ENCODE measurements around the gene KHSRP.
"Not testable (repeated sequence)": the region's sequence is repeated elsewhere in the genome, so short reads cannot be mapped to it uniquely, and the experiment has no call there.

KHSRP gene

GRCh38 chr19:6451583-6452222 lies 27.1 kb upstream of the KHSRP start:
- DNase-seq (ENCODE audit: low read depth in 4 of 4, low spot score in 1 of 4): no peak

- DNase-seq (ENCODE audit: low read depth in 4 of 4, low spot score in 1 of 4): no peak
Observed at GRCh38 chr19:6450166-6450565, 25.6 kb upstream of the KHSRP start.

- DNase-seq (ENCODE audit: low read depth in 4 of 4, low spot score in 1 of 4): no peak
Observed at GRCh38 chr19:6448045-6448444, 23.4 kb upstream of the KHSRP start.

- DNase-seq (ENCODE audit: low read depth in 4 of 4, low spot score in 1 of 4): no peak
Observed at GRCh38 chr19:6446452-6446851, 21.8 kb upstream of the KHSRP start.

GRCh38 chr19:6443986-6444385 lies 19.4 kb upstream of the KHSRP start:
- DNase-seq (ENCODE audit: low read depth in 4 of 4, low spot score in 1 of 4): no peak

- no peak for DNase-seq (ENCODE audit: low read depth in 4 of 4, low spot score in 1 of 4)
Observed at GRCh38 chr19:6442087-6442688, 17.6 kb upstream of the KHSRP start.

GRCh38 chr19:6440905-6441304 lies 16.3 kb upstream of the KHSRP start:
- DNase-seq (ENCODE audit: low read depth in 4 of 4, low spot score in 1 of 4): no peak

GRCh38 chr19:6439743-6440142 lies 15.1 kb upstream of the KHSRP start:
- no peak for DNase-seq (ENCODE audit: low read depth in 4 of 4, low spot score in 1 of 4)

GRCh38 chr19:6433663-6434062 lies 9.1 kb upstream of the KHSRP start, which contains the start of gene SLC25A41:
TSS of gene SLC25A41 (minus strand) at chr19:6433763. CDS start at chr19:6433693, 70 bp downstream.
- no peak for DNase-seq (ENCODE audit: low read depth in 4 of 4, low spot score in 1 of 4)

GRCh38 chr19:6433165-6433564 lies 8.6 kb upstream of the KHSRP start:
- DNase-seq (ENCODE audit: low read depth in 4 of 4, low spot score in 1 of 4): no peak

GRCh38 chr19:6431891-6432290 lies 7.3 kb upstream of the KHSRP start:
- no peak for DNase-seq (ENCODE audit: low read depth in 4 of 4, low spot score in 1 of 4)

GRCh38 chr19:6429419-6430221 lies 5.0 kb upstream of the KHSRP start:
- no peak for DNase-seq (ENCODE audit: low read depth in 4 of 4, low spot score in 1 of 4)

- DNase-seq (ENCODE audit: low read depth in 4 of 4, low spot score in 1 of 4): not testable (repeated sequence)
Observed at GRCh38 chr19:6428692-6429418, 4.2 kb upstream of the KHSRP start.

GRCh38 chr19:6427131-6427530 lies 2.5 kb upstream of the KHSRP start:
- no peak for DNase-seq (ENCODE audit: low read depth in 4 of 4, low spot score in 1 of 4)

GRCh38 chr19:6425732-6426620 lies 1.4 kb upstream of the KHSRP start:
- no peak for DNase-seq (ENCODE audit: low read depth in 4 of 4, low spot score in 1 of 4)

GRCh38 chr19:6424939-6425731 lies 524 bp upstream of the KHSRP start:
- peak; percentile 94 to 98 (median 96) for DNase-seq (ENCODE audit: low read depth in 4 of 4, low spot score in 1 of 4)

GRCh38 chr19:6423499-6424194 lies 964 bp downstream of the KHSRP start:
- DNase-seq (ENCODE audit: low read depth in 4 of 4, low spot score in 1 of 4): no peak

GRCh38 chr19:6421075-6422014 lies 3.3 kb downstream of the KHSRP start:
- DNase-seq (ENCODE audit: low read depth in 4 of 4, low spot score in 1 of 4): no peak

All from stimulated activated CD4-positive, alpha-beta T cell treated with anti-CD3 and anti-CD28 coated beads, Interleukin-1b, Interleukin-23, amount 100 ng/mL, for 24 hours (primary cell).